CD14-positive monocyte (primary cell): ENCODE data around the gene MRPL23. TPM values are rescaled to one million over a fixed set of nuclear protein-coding genes. Genes with fewer than 3 reads are reported as not detected.
"Not testable (repeated sequence)": the region's sequence is repeated elsewhere in the genome, so short reads cannot be mapped to it uniquely, and the experiment has no call there.

ENCODE experiments used
- DNase-seq, 3 donors: peaks; one replicate each; pipeline ENCODE4 v3.0.0-alpha.2; 2011 to 2022
- H2AFZ ChIP-seq: 2 replicates; pipeline ENCODE4 v1.6.0; 2012; ENCODE audit warnings: mild to moderate bottlenecking, low read depth, low read length, inconsistent platforms; ENCODE audit not compliant: insufficient read depth, poor library complexity, severe bottlenecking
- H3K27ac ChIP-seq, 2 donors: 1 replicate in 1 of 2; 2 replicates in 1 of 2; pipeline ENCODE4 v1.5.1; 2012 to 2013; ENCODE audit warnings: low read length in 2 of 2, control low read depth in 1 of 2, inconsistent platforms in 1 of 2, low read depth in 1 of 2, mild to moderate bottlenecking in 1 of 2
- H3K27me3 ChIP-seq, 2 donors: one replicate each; pipeline versions ENCODE4 v1.6.0 to v1.6.1; 2011 to 2013; ENCODE audit warnings: low read length in 2 of 2; ENCODE audit not compliant: control insufficient read depth in 2 of 2, insufficient read depth in 2 of 2
- H3K36me3 ChIP-seq, 2 donors: replicated peaks in 1 of 2; 1 replicate in 1 of 2; 2 replicates in 1 of 2; pipeline versions ENCODE4 v1.5.1 to v1.6.1; 2012 to 2013; ENCODE audit warnings: low read length in 2 of 2, control low read depth in 1 of 2, inconsistent platforms in 1 of 2, mild to moderate bottlenecking in 1 of 2; ENCODE audit not compliant: insufficient read depth in 2 of 2, control insufficient read depth in 1 of 2
- H3K4me1 ChIP-seq, 2 donors: 1 replicate in 1 of 2; 2 replicates in 1 of 2; pipeline versions ENCODE4 v1.5.1 to v1.6.1; 2012 to 2013; ENCODE audit warnings: low read length in 2 of 2, control low read depth in 1 of 2, inconsistent platforms in 1 of 2, mild to moderate bottlenecking in 1 of 2, moderate library complexity in 1 of 2; ENCODE audit not compliant: insufficient read depth in 2 of 2, control insufficient read depth in 1 of 2
- H3K4me2 ChIP-seq: replicated peaks from 2 replicates; pipeline ENCODE3; 2012; ENCODE audit warnings: low read length, moderate library complexity, mild to moderate bottlenecking; ENCODE audit not compliant: poor library complexity, severe bottlenecking; ENCODE audit errors: extremely low read depth
- H3K4me3 ChIP-seq, 3 experiments: fragments of 200-600 bp in 1 of 3; sonication (generic) in 1 of 3; replicated peaks in 1 of 3; 1 replicate in 2 of 3; 2 replicates in 1 of 3; pipeline ENCODE4 v1.5.1; 2011 to 2013; ENCODE audit warnings: low read length in 3 of 3, mild to moderate bottlenecking in 3 of 3, control low read depth in 2 of 3, low read depth in 2 of 3, inconsistent platforms in 1 of 3, moderate library complexity in 1 of 3
- H3K79me2 ChIP-seq: 2 replicates; pipeline ENCODE4 v1.6.0; 2012; ENCODE audit warnings: mild to moderate bottlenecking, control low read depth, inconsistent platforms, low read length, moderate library complexity; ENCODE audit not compliant: insufficient read depth
- H3K9ac ChIP-seq: 2 replicates; pipeline ENCODE4 v1.6.0; 2017; ENCODE audit warnings: low read length, mild to moderate bottlenecking; ENCODE audit not compliant: insufficient read depth, poor library complexity, severe bottlenecking
- H3K9me3 ChIP-seq, 2 donors: replicated peaks in 1 of 2; 1 replicate in 1 of 2; 2 replicates in 1 of 2; pipeline versions ENCODE4 v1.5.1 to v1.6.1; 2012 to 2013; ENCODE audit warnings: low read length in 2 of 2, control low read depth in 1 of 2; ENCODE audit not compliant: control insufficient read depth in 1 of 2, insufficient read depth in 1 of 2
- H4K20me1 ChIP-seq: 2 replicates; pipeline ENCODE4 v1.6.0; 2012; ENCODE audit warnings: mild to moderate bottlenecking, low read length, control low read depth, moderate library complexity; ENCODE audit not compliant: insufficient read depth
- H3K27ac Mint-ChIP-seq, 7 donors: one replicate each; pipeline ENCODE4 v1.8.0; 2020; ENCODE audit warnings: mild to moderate bottlenecking in 7 of 7, mixed read lengths in 7 of 7, moderate library complexity in 6 of 7, inconsistent platforms in 2 of 7
- H3K27me3 Mint-ChIP-seq, 3 donors: one replicate each; pipeline ENCODE4 v1.8.0; 2021 to 2022; ENCODE audit warnings: low read depth in 3 of 3, mild to moderate bottlenecking in 3 of 3, mixed read lengths in 3 of 3, moderate library complexity in 3 of 3, inconsistent platforms in 1 of 3
- H3K36me3 Mint-ChIP-seq, 2 donors: one replicate each; pipeline ENCODE4 v1.8.0; 2020; ENCODE audit warnings: mixed read lengths in 2 of 2, inconsistent platforms in 1 of 2, mild to moderate bottlenecking in 1 of 2
- H3K4me1 Mint-ChIP-seq: one replicate; pipeline ENCODE4 v1.8.0; 2020; ENCODE audit warnings: mild to moderate bottlenecking, mixed read lengths
- H3K4me3 Mint-ChIP-seq, 2 donors: one replicate each; pipeline ENCODE4 v1.8.0; 2020; ENCODE audit warnings: mild to moderate bottlenecking in 2 of 2, mixed read lengths in 2 of 2, moderate library complexity in 1 of 2
- H3K9me3 Mint-ChIP-seq, 7 donors: one replicate each; pipeline ENCODE4 v1.8.0; 2020 to 2022; ENCODE audit warnings: mixed read lengths in 7 of 7, mild to moderate bottlenecking in 6 of 7, moderate library complexity in 6 of 7, inconsistent platforms in 2 of 7
- WGBS: methylation state at CpG from one replicate; pipeline ENCODE4 v1.1.5; 2013; ENCODE audit warnings: missing lambda C conversion rate; ENCODE audit not compliant: insufficient coverage; 5-methylcytosine and 5-hydroxymethylcytosine counted together
- intact Hi-C, 2 donors: fragments of 100-400 bp; cut with micrococcal nuclease; formaldehyde crosslinking; loops; one replicate each; pipeline versions ENCODE4 v1.15.0 to v1.15.1; 2023
- polyA plus RNA-seq, 3 donors: library from polyadenylated mRNA; depleted of rRNA in 1 of 3; unstranded in 2 of 3; stranded (reverse) in 1 of 3; fragments of 300-500 nt in 2 of 3; fragments of >200 nt in 1 of 3; fragmentation: Illumina TruSeq in 2 of 3; gene quantifications; 1 replicate in 2 of 3; 2 replicates in 1 of 3; pipeline ENCODE4 v1.2.3, GENCODE V29; 2012 to 2021
- TF ChIP-seq, protein P1 (sequence below): fragments of 200-600 bp; IDR thresholded peaks from one replicate; pipeline ENCODE4 v1.8.0; 2022; ENCODE audit warnings: antibody characterized with exemption, mild to moderate bottlenecking

Gene MRPL23
- polyA plus RNA-seq, 3 donors, result 19.3 to 109 (median 51.1) TPM

DNA sequence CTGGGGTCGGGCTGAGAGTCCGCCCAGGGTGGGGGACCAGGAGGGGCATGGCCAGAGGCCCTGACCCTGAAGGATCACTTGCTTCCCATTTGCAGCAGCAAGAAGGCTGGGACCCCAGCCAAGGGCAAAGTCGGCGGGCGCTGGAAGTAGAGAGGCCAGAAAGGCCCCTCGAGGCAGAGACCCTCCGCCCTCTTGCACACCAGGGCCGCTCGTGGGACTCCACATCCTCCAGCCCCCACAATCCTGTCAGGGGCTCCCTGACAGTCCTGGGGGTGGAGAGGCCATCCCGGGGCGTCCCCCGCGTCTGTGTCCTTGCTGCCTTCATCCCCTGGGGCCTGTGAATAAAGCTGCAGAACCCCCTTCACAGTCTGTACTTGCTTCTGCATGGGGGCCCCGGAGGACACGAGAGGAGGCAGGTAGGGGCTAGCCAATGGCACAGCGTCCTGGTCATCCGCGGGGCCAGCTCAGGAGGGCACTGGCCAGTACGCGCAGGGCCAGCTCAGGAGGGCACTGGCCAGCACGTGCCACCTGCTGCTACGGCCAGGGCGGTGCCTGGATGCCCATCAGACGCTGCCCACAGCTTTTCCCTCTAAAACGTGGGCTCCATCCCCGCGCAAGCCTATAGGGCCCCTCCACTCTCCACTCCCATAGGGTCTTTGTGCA, 8.7 kb upstream of the MRPL23 start:
- Histone ChIP-seq H4K20me1 (no peaks in the 10 kb centered on the region), H2AFZ (no peak overlapping the region), H3K4me3 (no peak overlapping the region), H3K79me2 (no peaks in the 10 kb centered on the region), H3K36me3 (no peaks in the 10 kb centered on the region), H3K9ac (no peak overlapping the region), H3K4me2 (no peak overlapping the region), H3K27ac (no peak overlapping the region), H3K4me1 (no peaks in the 10 kb centered on the region), H3K9me3 (no peaks in the 10 kb centered on the region), H3K27me3 (peaks cover 0 to 3% of the 10 kb centered on the region in 2 donors)
- intact Hi-C loops, result loop anchor here (1.0 kb wide), 3 partner anchors 24 to 42 kb away; no protein-coding TSS in a partner anchor
- peaks cover 0 to 1% (median 0%) of the 10 kb centered on the region in 7 donors for H3K9me3 Mint-ChIP-seq
- no peak for DNase-seq
- TF ChIP-seq, protein P1, sequence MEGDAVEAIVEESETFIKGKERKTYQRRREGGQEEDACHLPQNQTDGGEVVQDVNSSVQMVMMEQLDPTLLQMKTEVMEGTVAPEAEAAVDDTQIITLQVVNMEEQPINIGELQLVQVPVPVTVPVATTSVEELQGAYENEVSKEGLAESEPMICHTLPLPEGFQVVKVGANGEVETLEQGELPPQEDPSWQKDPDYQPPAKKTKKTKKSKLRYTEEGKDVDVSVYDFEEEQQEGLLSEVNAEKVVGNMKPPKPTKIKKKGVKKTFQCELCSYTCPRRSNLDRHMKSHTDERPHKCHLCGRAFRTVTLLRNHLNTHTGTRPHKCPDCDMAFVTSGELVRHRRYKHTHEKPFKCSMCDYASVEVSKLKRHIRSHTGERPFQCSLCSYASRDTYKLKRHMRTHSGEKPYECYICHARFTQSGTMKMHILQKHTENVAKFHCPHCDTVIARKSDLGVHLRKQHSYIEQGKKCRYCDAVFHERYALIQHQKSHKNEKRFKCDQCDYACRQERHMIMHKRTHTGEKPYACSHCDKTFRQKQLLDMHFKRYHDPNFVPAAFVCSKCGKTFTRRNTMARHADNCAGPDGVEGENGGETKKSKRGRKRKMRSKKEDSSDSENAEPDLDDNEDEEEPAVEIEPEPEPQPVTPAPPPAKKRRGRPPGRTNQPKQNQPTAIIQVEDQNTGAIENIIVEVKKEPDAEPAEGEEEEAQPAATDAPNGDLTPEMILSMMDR, result no peak
- H3K4me1 Mint-ChIP-seq, result peaks cover 5% of the 10 kb centered on the region
- 93% methylated on average over 20 of the region's 27 CpGs for WGBS
- peak overlapping the region in 1 of 7 donors; percentile 84 for H3K27ac Mint-ChIP-seq
- H3K27me3 Mint-ChIP-seq, result peaks cover 3 to 8% (median 8%) of the 10 kb centered on the region in 3 donors
- H3K4me3 Mint-ChIP-seq, result no peak overlapping the region
- H3K36me3 Mint-ChIP-seq, result no peaks in the 10 kb centered on the region

- Mint-ChIP-seq H3K4me3 (peak overlapping the region in 1 of 2 donors; percentile 40), H3K4me1 (peaks cover 5% of the 10 kb centered on the region), H3K27ac (peak overlapping the region in 3 of 7 donors; percentile 63 to 84 (median 70)), H3K9me3 (peaks cover 0 to 1% (median 0%) of the 10 kb centered on the region in 7 donors), H3K27me3 (peaks cover 0 to 8% (median 5%) of the 10 kb centered on the region in 3 donors), H3K36me3 (no peaks in the 10 kb centered on the region)
- Histone ChIP-seq H3K27ac (no peak overlapping the region), H3K9ac (no peak overlapping the region), H3K4me1 (no peaks in the 10 kb centered on the region), H3K36me3 (no peaks in the 10 kb centered on the region), H2AFZ (no peak overlapping the region), H3K4me3 (no peak overlapping the region), H3K79me2 (no peaks in the 10 kb centered on the region), H4K20me1 (no peaks in the 10 kb centered on the region), H3K27me3 (peaks cover 0 to 3% of the 10 kb centered on the region in 2 donors), H3K4me2 (no peak overlapping the region), H3K9me3 (no peaks in the 10 kb centered on the region)
- intact Hi-C loops, result loop anchor here (1.0 kb wide), 2 partner anchors 25 to 43 kb away; no protein-coding TSS in a partner anchor
- TF ChIP-seq, protein P1, result no peak
- 13% methylated on average over 11 of the region's 23 CpGs for WGBS
- DNase-seq, result no peak
Measured at GRCh38 chr11:1939006-1939625, 8.0 kb upstream of the MRPL23 start.

GRCh38 chr11:1939788-1940187, 7.3 kb upstream of the MRPL23 start:
- not testable (repeated sequence) for H3K9ac ChIP-seq, H3K36me3 ChIP-seq, H3K27me3 Mint-ChIP-seq, H3K27ac ChIP-seq, H3K4me1 Mint-ChIP-seq, H3K27ac Mint-ChIP-seq, H3K9me3 ChIP-seq, H3K9me3 Mint-ChIP-seq, H3K27me3 ChIP-seq, H3K4me1 ChIP-seq, H2AFZ ChIP-seq, DNase-seq, H3K4me3 Mint-ChIP-seq, H3K4me3 ChIP-seq, H3K4me2 ChIP-seq, H4K20me1 ChIP-seq, H3K79me2 ChIP-seq, H3K36me3 Mint-ChIP-seq
- intact Hi-C loops, result loop anchor here (1.0 kb wide), 2 partner anchors 25 to 43 kb away; no protein-coding TSS in a partner anchor
- WGBS, result 100% methylated on average over 1 of the region's 1 CpG
